Fibroblast of villous mesenchyme (primary cell): ENCODE data around the gene MBP. TPM values are rescaled to one million over a fixed set of nuclear protein-coding genes. Genes with fewer than 3 reads are reported as not detected.

Experiments
- DNase-seq: peaks from one replicate; pipeline ENCODE4 v3.0.0-alpha.2; 2010; ENCODE audit warnings: low read depth
- H3K4me3 ChIP-seq: 2 replicates; pipeline ENCODE4 v1.5.1; 2011; ENCODE audit warnings: low read depth, mild to moderate bottlenecking, low read length
- total RNA-seq: library from RNA; depleted of rRNA; stranded (reverse); fragments of >200 nt; gene quantifications from 2 replicates; pipeline ENCODE4 v1.2.3, GENCODE V29; 2012
- TF ChIP-seq, protein P1 (sequence below): IDR thresholded peaks from 2 replicates; pipeline ENCODE4 v1.5.1; 2012; ENCODE audit warnings: low read depth, mild to moderate bottlenecking, low read length; ENCODE audit not compliant: insufficient read depth

The MBP gene
- total RNA-seq, 1 donor: 3.9 TPM

GRCh38 chr18:76986406-76986805 lies 146.2 kb downstream of the MBP start:
- TF ChIP-seq, protein P1, sequence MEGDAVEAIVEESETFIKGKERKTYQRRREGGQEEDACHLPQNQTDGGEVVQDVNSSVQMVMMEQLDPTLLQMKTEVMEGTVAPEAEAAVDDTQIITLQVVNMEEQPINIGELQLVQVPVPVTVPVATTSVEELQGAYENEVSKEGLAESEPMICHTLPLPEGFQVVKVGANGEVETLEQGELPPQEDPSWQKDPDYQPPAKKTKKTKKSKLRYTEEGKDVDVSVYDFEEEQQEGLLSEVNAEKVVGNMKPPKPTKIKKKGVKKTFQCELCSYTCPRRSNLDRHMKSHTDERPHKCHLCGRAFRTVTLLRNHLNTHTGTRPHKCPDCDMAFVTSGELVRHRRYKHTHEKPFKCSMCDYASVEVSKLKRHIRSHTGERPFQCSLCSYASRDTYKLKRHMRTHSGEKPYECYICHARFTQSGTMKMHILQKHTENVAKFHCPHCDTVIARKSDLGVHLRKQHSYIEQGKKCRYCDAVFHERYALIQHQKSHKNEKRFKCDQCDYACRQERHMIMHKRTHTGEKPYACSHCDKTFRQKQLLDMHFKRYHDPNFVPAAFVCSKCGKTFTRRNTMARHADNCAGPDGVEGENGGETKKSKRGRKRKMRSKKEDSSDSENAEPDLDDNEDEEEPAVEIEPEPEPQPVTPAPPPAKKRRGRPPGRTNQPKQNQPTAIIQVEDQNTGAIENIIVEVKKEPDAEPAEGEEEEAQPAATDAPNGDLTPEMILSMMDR: no peak
- no peak overlapping the region for H3K4me3 ChIP-seq
- DNase-seq: no peak

- TF ChIP-seq, protein P1: no peak
- no peak for DNase-seq
- no peak overlapping the region for H3K4me3 ChIP-seq
Observed at GRCh38 chr18:76985951-76986236, 146.7 kb downstream of the MBP start.

DNA sequence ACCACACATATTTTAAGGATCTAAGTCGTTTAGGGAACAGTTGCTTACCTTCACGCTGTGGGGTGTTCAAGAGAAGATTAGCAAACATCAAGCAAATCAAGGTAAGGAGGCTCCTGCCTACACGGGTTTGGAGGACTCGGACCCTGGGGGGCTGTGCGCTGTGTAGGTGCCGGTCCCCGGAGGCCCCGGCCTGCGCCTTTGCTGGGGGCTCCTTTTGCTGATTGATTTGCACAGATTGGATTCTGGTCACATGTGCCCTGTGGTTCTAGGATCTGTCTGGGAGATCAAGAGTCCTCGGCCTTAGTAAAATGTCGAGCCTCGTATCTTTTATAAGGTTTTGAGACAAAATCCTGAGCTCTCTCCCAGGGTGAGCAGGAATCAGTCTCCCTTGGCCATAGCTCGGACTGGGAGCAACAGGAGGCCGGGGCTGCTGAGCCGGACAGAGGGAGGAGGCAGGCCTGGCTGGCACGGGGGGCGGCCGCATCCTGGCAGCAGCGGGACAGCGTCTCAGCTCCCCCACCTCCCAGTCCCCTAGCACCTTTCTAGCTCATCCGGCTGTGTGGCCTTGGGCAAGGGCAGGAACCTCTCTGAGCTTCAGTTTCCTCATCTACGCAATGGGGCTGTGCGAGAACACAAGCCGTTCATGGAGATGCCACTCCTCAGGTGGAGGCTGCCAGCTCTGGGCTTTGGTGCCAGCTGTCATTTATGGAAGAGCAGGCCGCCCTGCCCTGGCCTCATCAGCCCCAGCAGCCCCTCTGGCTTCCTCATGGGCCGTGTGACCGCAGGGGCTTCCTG lies 147.2 kb downstream of the MBP start:
- TF ChIP-seq, protein P1: no peak
- no peak for DNase-seq

DNA sequence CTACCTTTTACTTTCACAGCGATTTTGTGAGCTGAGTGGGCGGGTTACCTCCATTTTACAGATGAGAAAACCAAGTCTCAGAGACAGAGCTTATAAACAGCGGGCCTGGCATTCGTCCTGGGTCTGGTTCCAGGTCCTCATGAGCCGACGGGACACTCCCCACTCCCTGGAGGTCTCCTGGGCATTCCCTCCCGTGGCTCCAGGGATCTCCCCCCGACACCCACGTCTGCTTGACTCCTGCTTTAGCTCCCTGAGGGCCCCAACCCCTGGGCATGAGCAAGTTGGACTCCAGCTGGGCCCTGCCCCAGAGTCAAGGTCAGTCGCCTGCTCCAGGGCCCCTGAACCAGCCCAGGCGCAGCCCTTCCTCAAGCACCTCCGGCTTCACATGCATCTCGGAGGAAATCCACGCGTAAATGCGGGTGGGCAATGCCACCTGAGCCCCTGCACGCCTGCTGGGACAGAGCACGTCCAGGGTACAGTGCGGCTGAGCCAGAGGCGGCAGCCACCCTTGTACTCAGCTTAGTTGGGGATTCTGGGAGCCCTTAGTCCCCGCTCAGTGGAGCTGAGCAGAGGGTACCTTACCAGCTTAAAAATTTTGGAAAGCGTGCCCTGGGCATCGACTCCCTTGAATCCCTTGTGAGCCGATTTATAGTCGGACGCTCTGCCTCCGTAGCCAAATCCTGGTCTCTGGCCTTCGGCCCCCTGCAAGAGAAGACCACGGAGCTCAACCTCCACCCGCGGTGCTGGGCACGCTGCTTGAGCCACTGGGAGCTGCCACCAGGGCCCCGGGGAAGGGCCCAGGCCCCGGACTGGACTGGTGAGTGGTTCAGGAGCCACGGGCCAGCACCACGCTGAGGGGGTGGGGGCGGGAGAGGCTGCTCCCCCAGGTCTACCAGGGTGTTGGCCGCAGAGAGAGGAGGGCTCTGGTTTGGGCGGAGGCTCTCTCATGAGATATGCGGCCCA lies 148.1 kb downstream of the MBP start:
- H3K4me3 ChIP-seq: no peak overlapping the region
- TF ChIP-seq, protein P1: no peak
- no peak for DNase-seq

More for the DNA sequence above, 147.2 kb downstream of the MBP start:
- H3K4me3 ChIP-seq: no peak overlapping the region

DNA sequence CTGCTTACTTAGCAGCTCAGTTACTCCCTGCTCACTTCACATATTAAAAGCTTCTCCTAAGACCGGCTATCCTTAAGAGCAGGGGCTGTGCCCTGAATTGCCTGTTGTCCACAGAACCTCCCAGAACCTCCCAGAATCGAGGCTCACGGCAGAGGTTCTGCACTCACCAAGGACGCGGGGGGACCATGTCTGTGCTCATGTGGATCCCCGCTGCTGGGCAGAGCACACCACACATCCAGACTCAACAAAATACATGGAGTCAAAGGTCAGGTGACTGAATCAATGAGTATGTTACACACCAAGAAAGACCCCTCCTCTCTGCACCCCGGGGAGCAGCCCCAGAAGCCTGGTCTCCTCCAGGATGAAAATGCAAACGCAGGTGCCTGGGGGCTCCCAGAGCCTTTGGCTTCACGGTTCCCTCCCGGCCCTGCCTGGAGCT lies 149.0 kb downstream of the MBP start:
- DNase-seq: no peak
- TF ChIP-seq, protein P1: no peak
- H3K4me3 ChIP-seq: no peak overlapping the region

DNA sequence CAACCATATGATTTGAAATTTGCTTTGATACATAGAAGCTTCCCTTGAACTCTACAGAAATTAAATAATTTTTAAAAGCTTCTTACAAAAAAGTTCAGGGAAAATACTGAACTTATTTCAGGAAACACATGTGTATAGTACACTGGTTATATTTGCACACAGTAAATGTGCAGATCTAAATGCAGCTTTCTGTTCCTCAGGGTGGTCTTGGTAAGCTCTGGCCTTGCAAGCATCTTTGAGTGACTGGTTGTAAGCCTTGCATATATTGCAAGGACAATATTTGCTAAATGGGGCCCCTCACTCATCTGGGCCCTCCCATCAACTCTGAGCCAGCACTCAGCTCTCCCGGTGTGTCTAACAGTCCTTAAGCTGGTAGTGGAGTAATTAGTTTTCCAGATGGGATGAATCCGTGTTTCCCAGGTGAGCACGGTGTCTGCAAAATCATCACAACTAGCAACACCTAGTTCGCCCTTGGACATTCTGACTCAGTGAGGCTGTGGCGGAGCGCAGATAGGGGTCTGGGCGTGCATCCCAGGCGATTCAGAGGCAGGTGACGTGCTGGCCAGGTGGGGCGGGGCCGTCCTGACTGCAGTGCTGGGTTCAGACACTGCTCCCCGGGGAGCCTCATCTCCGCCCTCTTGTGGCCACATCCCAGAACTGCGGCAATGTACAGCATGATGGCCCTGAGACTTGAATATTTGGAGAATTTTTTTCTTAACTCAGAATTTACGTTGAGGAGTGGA lies 149.6 kb downstream of the MBP start:
- DNase-seq: peak; percentile 77
- H3K4me3 ChIP-seq: no peak overlapping the region
- TF ChIP-seq, protein P1: peak; percentile 97
